Stomach (tissue), 4 donors: ENCODE data around the gene SQSTM1.

Experiments
- CTCF ChIP-seq, 7 experiments: fragments of 450-650 bp in 4 of 7; fragments of 200-600 bp in 3 of 7; sonication (generic) in 3 of 7; IDR thresholded peaks; one replicate each; pipeline ENCODE4 v1.5.1; 2016 to 2019; ENCODE audit warnings: antibody characterized with exemption in 7 of 7, control low read depth in 2 of 7, mild to moderate bottlenecking in 1 of 7
- EP300 ChIP-seq: sonication (generic); formaldehyde crosslinking; IDR thresholded peaks from one replicate; pipeline ENCODE4 v1.6.1; 2017; ENCODE audit warnings: antibody characterized with exemption
- POLR2A ChIP-seq, 4 donors: fragments of 450-650 bp; IDR thresholded peaks; one replicate each; pipeline ENCODE4 v1.6.1; 2016; ENCODE audit warnings: antibody characterized with exemption in 4 of 4, control low read depth in 2 of 4, mild to moderate bottlenecking in 1 of 4, moderate library complexity in 1 of 4
- POLR2AphosphoS5 ChIP-seq, 3 donors: sonication (generic); formaldehyde crosslinking; IDR thresholded peaks; one replicate each; pipeline ENCODE4 v1.6.1; 2016; ENCODE audit warnings: antibody characterized with exemption in 3 of 3

DNA sequence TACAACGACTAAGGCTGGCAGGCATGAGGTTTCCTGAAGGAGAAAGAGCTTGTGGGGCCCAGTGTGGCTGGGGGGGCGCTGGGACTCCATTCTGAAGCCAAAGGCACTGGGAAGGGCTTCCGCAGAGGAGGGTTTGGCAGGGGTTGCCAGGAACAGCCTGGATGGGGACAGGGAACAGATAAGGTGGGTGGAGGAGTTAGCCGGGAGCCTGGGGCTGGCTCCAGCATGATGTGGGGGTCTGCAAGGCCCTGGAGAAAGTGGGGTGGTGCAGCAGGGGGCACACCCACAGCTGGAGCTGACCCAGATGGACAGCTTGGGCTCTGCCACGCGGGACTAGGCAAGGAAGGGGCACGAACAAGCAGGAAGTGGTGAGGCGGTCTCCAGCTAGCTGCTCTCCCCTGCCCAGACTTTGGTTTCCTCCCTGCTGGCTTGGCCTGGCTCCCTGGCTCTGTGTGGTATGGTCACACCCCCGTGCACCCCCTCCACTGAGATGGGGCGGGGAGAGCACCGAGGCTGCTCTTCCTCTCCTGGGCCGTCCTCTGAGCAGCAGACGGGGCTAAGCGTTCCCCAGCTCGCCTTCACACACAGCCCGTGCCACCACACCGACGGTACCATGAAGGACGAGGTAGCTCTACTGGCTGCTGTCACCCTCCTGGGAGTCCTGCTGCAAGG is 27.1 kb upstream of the SQSTM1 start, which contains the start of gene LTC4S:
- TF ChIP-seq CTCF (IDR thresholded peaks at IDR 0.05): no peak
- no peak for TF ChIP-seq POLR2A (IDR thresholded peaks at IDR 0.05)
- peak in 2 of 3 donors; percentile 6 to 63 for TF ChIP-seq POLR2AphosphoS5 (IDR thresholded peaks at IDR 0.05)
- no peak for TF ChIP-seq EP300
